HepG2 (cell line): Measurements from ENCODE around the gene DACH2. TPM values are rescaled to one million over a fixed set of nuclear protein-coding genes. Genes with fewer than 3 reads are reported as not detected.

ENCODE experiments used
- ATAC-seq: fragments of 200-7000 bp; cut with Tn5 transposase; 3 replicates; pipeline ENCODE4 v1.9.1; 2020; ENCODE audit warnings: mild to moderate bottlenecking, moderate library complexity
- BruUV-seq: library from RNA; stranded (reverse); fragments of 400-500 nt; replicated peaks from 2 replicates; lab custom pipeline; 2021; lab: Mats Ljungman, UMichigan
- CTCF ChIA-PET: fragments of 300-600 bp; formaldehyde crosslinking; extraction: SDS; loops from one replicate; lab custom pipeline; 2021; ENCODE audit warnings: low total read pairs, inconsistent platforms, low intra/inter-chr PET ratio; lab: Yijun Ruan, JAX
- POLR2A ChIA-PET: fragments of 350-600 bp; sonication (Branson Sonifier 250); formaldehyde crosslinking; loops from one replicate; lab custom pipeline; 2020; ENCODE audit warnings: antibody characterized with exemption, inconsistent platforms; lab: Yijun Ruan, JAX
- DNase-seq: peaks from one replicate; pipeline ENCODE4 v3.0.0-alpha.2; 2015; ENCODE audit warnings: low spot score
- FAIRE-seq: peaks from 3 replicates; lab custom pipeline; 2011; peaks lifted over from hg19 to GRCh38; lab: Jason Lieb, UNC
- H2AFZ ChIP-seq: one replicate; pipeline ENCODE4 v1.6.1; 2011; ENCODE audit warnings: low read length, inconsistent platforms
- H3K27ac ChIP-seq: fragments of 300-600 bp; 3 replicates; pipeline ENCODE4 v1.8.0; 2011; ENCODE audit warnings: mixed run types, mild to moderate bottlenecking, mixed read lengths, low read length, inconsistent platforms; ENCODE audit not compliant: insufficient read depth; ENCODE audit errors: extremely low read length
- H3K27me3 ChIP-seq, 2 experiments: fragments of 200-600 bp in 1 of 2; 2 replicates in 1 of 2; 3 replicates in 1 of 2; pipeline versions ENCODE4 v1.6.0 to v1.8.0; 2011; ENCODE audit warnings: low read length in 2 of 2, mild to moderate bottlenecking in 2 of 2, moderate library complexity in 2 of 2, inconsistent platforms in 1 of 2; ENCODE audit not compliant: insufficient read depth in 2 of 2, control insufficient read depth in 1 of 2
- H3K36me3 ChIP-seq, 2 experiments: fragments of 200-600 bp in 1 of 2; replicated peaks in 1 of 2; 2 replicates in 1 of 2; 3 replicates in 1 of 2; pipeline versions ENCODE4 v1.5.1 to v1.8.0; 2011; ENCODE audit warnings: low read length in 2 of 2, inconsistent platforms in 1 of 2; ENCODE audit not compliant: insufficient read depth in 2 of 2, control insufficient read depth in 1 of 2
- H3K4me1 ChIP-seq: 2 replicates; pipeline ENCODE4 v1.5.1; 2012; ENCODE audit warnings: low read length, inconsistent platforms; ENCODE audit not compliant: insufficient read depth
- H3K4me2 ChIP-seq: 2 replicates; pipeline ENCODE4 v1.6.0; 2011; ENCODE audit warnings: low read depth, low read length, inconsistent platforms
- H3K4me3 ChIP-seq, 3 experiments: fragments of 200-600 bp in 1 of 3; sonication (generic), shearing (Covaris generic) in 1 of 3; replicated peaks in 1 of 3; 2 replicates each; pipeline ENCODE4 v1.5.1; 2011 to 2016; ENCODE audit warnings: low read length in 3 of 3, inconsistent platforms in 2 of 3, low read depth in 2 of 3, mild to moderate bottlenecking in 2 of 3, control low read depth in 1 of 3, mixed read lengths in 1 of 3; ENCODE audit not compliant: insufficient read depth in 1 of 3
- H3K79me2 ChIP-seq: one replicate; pipeline ENCODE4 v1.6.1; 2011; ENCODE audit warnings: low read length, inconsistent platforms; ENCODE audit not compliant: insufficient read depth
- H3K9ac ChIP-seq: 2 replicates; pipeline ENCODE4 v1.6.0; 2011; ENCODE audit warnings: mild to moderate bottlenecking, low read depth, low read length, inconsistent platforms; ENCODE audit not compliant: insufficient read depth
- H3K9me3 ChIP-seq: 2 replicates; pipeline ENCODE4 v1.5.1; 2012; ENCODE audit warnings: mild to moderate bottlenecking, low read length
- H4K20me1 ChIP-seq: 2 replicates; pipeline ENCODE4 v1.6.0; 2011; ENCODE audit warnings: inconsistent platforms, mild to moderate bottlenecking, low read length, moderate library complexity; ENCODE audit not compliant: insufficient read depth
- NBN ChIP-seq: fragments of 450-650 bp; conservative IDR thresholded peaks from 2 replicates; pipeline ENCODE4 v1.6.1; 2017
- NFE2L2 ChIP-seq: fragments of 150-350 bp; IDR thresholded peaks from 2 replicates; pipeline ENCODE4 v1.6.1; 2014; ENCODE audit warnings: low read length
- SIN3B ChIP-seq: fragments of 150-350 bp; IDR thresholded peaks from 2 replicates; pipeline ENCODE4 v1.6.1; 2014; ENCODE audit warnings: low read length
- SP140L ChIP-seq: sonication (generic); formaldehyde crosslinking; IDR thresholded peaks from 2 replicates; pipeline ENCODE4 v1.4.0; 2020; ENCODE audit warnings: missing genetic modification reagents, borderline replicate concordance
- XBP1 ChIP-seq: sonication (generic); formaldehyde crosslinking; IDR thresholded peaks from 2 replicates; pipeline ENCODE4 v1.5.0; 2020; ENCODE audit warnings: missing genetic modification reagents
- ZNF788 ChIP-seq: sonication (generic); formaldehyde crosslinking; IDR thresholded peaks from 2 replicates; pipeline ENCODE4 v1.5.0; 2020; ENCODE audit warnings: mild to moderate bottlenecking, missing genetic modification reagents, borderline replicate concordance
- WGBS: methylation state at CpG from one replicate; pipeline ENCODE4 v1.1.6; 2017; ENCODE audit warnings: low lambda C conversion rate; 5-methylcytosine and 5-hydroxymethylcytosine counted together
- in situ Hi-C: cut with HindIII; loops from 2 replicates; pipeline ENCODE4 v1.10.0; 2017; ENCODE audit warnings: low pct_unique_long_range_greater_than_20kb; ENCODE audit not compliant: extremely low pct_ligation_motif_present
- intact Hi-C: fragments of 100-400 bp; cut with micrococcal nuclease; formaldehyde crosslinking; loops from one replicate; pipeline ENCODE4 v1.10.0; 2022; ENCODE audit not compliant: unreplicated experiment
- polyA plus RNA-seq, 8 experiments: library from polyadenylated mRNA; depleted of rRNA in 3 of 8; stranded (reverse) in 7 of 8; unstranded in 1 of 8; fragments of >200 nt; fragmentation: Illumina TruSeq in 4 of 8; extraction: Trizol in 4 of 8; gene quantifications; 2 replicates each; pipeline versions ENCODE4 v1.2.1 to v1.2.3, GENCODE V29; 2011 to 2016; ENCODE audit warnings: low read depth in 4 of 8, missing spikeins in 1 of 8, mixed read lengths in 1 of 8; ENCODE audit not compliant: insufficient read depth in 1 of 8
- total RNA-seq, 5 experiments: library from RNA; depleted of rRNA; stranded (reverse); fragments of >200 nt; fragmentation: Illumina TruSeq; extraction: Trizol; gene quantifications; 2 replicates each; pipeline ENCODE4 v1.2.3, GENCODE V29; 2016; ENCODE audit warnings: low read depth in 1 of 5
- TF ChIP-seq, protein P1 (sequence below): sonication (generic); formaldehyde crosslinking; IDR thresholded peaks from 2 replicates; pipeline ENCODE4 v1.8.0; 2022; ENCODE audit warnings: missing genetic modification reagents, mild to moderate bottlenecking, borderline replicate concordance
- TF ChIP-seq, protein P2 (sequence below): sonication (generic); formaldehyde crosslinking; IDR thresholded peaks from 2 replicates; pipeline ENCODE4 v1.4.0; 2020; ENCODE audit warnings: missing genetic modification reagents

Gene DACH2
- total and polyA plus RNA-seq, 2 of the 13 experiments (the other 11 are each of a cell fraction or from before 2014, with no cell fraction given) = not detected

DNA sequence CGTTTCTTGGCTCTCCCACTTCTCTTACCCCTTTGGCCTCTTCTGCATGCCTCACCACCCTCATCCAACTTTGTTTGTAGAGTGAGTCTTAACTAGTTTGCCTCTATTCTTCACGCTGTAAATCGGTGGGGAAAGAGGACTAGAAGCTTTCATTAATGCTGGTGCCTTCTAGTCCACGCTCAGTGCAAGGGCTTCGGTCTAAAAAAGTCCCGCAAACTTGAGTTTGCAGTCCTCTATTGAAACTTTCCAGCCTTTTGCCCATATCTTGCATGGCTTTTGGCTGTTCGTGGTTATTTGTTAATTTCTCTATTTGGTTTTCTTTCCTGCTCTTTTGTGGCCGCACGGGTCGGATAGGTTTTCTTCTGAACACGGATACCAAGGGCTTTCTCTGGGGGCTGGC, 868 bp downstream of the DACH2 start:
- no peak overlapping the region for H3K4me3 ChIP-seq
- H4K20me1 ChIP-seq = no peaks in the 10 kb centered on the region
- H2AFZ ChIP-seq = no peak overlapping the region
- intact Hi-C loops = no loop called here
- no peak overlapping the region for H3K27ac ChIP-seq
- POLR2A ChIA-PET = no interaction called here
- no peaks in the 10 kb centered on the region for H3K79me2 ChIP-seq
- CTCF ChIA-PET = no interaction called here
- peaks cover 0 to 16% of the 10 kb centered on the region in 2 experiments; a peak in 1 of 5 replicates for H3K27me3 ChIP-seq
- no peak for DNase-seq
- no TSS peak for BruUV-seq
- FAIRE-seq = no peak
- in situ Hi-C loops = no loop called here
- 65% methylated on average over 9 of the region's 11 CpGs for WGBS
- H3K9me3 ChIP-seq = no peaks in the 10 kb centered on the region
- no peak for ATAC-seq
- TF ChIP-seq, protein P1, sequence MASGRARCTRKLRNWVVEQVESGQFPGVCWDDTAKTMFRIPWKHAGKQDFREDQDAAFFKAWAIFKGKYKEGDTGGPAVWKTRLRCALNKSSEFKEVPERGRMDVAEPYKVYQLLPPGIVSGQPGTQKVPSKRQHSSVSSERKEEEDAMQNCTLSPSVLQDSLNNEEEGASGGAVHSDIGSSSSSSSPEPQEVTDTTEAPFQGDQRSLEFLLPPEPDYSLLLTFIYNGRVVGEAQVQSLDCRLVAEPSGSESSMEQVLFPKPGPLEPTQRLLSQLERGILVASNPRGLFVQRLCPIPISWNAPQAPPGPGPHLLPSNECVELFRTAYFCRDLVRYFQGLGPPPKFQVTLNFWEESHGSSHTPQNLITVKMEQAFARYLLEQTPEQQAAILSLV (CRISPR knock-in tag) = no peak
- TF ChIP-seq ZNF788 (CRISPR knock-in tag) (no peak), XBP1 (CRISPR knock-in tag) (no peak), NBN (no peak), SP140L (no peak), NFE2L2 (no peak), SIN3B (no peak)
- TF ChIP-seq, protein P2, sequence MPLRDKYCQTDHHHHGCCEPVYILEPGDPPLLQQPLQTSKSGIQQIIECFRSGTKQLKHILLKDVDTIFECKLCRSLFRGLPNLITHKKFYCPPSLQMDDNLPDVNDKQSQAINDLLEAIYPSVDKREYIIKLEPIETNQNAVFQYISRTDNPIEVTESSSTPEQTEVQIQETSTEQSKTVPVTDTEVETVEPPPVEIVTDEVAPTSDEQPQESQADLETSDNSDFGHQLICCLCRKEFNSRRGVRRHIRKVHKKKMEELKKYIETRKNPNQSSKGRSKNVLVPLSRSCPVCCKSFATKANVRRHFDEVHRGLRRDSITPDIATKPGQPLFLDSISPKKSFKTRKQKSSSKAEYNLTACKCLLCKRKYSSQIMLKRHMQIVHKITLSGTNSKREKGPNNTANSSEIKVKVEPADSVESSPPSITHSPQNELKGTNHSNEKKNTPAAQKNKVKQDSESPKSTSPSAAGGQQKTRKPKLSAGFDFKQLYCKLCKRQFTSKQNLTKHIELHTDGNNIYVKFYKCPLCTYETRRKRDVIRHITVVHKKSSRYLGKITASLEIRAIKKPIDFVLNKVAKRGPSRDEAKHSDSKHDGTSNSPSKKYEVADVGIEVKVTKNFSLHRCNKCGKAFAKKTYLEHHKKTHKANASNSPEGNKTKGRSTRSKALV (CRISPR knock-in tag) = no peak
- TF ChIP-seq, all 625 proteins: peak for 0
- H3K4me1 ChIP-seq = peaks cover 6% of the 10 kb centered on the region; the same call in 1 of the 2 replicates
- H3K9ac ChIP-seq = no peak overlapping the region
- H3K4me2 ChIP-seq = peak overlapping the region; percentile 60
- no peaks in the 10 kb centered on the region for H3K36me3 ChIP-seq
